ENCODE measurements around the gene RCOR1.
"Not testable (repeated sequence)": the region's sequence is repeated elsewhere in the genome, so short reads cannot be mapped to it uniquely, and the experiment has no call there.

The RCOR1 gene

GRCh38 chr14:102758087-102758486 lies 165.6 kb downstream of the RCOR1 start:
- no peak for DNase-seq (ENCODE audit: low read depth)
- TF ChIP-seq, protein P1, sequence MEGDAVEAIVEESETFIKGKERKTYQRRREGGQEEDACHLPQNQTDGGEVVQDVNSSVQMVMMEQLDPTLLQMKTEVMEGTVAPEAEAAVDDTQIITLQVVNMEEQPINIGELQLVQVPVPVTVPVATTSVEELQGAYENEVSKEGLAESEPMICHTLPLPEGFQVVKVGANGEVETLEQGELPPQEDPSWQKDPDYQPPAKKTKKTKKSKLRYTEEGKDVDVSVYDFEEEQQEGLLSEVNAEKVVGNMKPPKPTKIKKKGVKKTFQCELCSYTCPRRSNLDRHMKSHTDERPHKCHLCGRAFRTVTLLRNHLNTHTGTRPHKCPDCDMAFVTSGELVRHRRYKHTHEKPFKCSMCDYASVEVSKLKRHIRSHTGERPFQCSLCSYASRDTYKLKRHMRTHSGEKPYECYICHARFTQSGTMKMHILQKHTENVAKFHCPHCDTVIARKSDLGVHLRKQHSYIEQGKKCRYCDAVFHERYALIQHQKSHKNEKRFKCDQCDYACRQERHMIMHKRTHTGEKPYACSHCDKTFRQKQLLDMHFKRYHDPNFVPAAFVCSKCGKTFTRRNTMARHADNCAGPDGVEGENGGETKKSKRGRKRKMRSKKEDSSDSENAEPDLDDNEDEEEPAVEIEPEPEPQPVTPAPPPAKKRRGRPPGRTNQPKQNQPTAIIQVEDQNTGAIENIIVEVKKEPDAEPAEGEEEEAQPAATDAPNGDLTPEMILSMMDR (IDR thresholded peaks at IDR 0.05; ENCODE audit: low read length, missing control alignments) = no peak
- no peak overlapping the region for H3K4me3 ChIP-seq (replicated peaks; ENCODE audit: low read depth, low read length)

GRCh38 chr14:102759456-102760187 lies 167.2 kb downstream of the RCOR1 start:
- no peak for DNase-seq (ENCODE audit: low read depth)
- no peak overlapping the region for H3K4me3 ChIP-seq (replicated peaks; ENCODE audit: low read depth, low read length)
- TF ChIP-seq, protein P1 (IDR thresholded peaks at IDR 0.05; ENCODE audit: low read length, missing control alignments) = no peak

DNA sequence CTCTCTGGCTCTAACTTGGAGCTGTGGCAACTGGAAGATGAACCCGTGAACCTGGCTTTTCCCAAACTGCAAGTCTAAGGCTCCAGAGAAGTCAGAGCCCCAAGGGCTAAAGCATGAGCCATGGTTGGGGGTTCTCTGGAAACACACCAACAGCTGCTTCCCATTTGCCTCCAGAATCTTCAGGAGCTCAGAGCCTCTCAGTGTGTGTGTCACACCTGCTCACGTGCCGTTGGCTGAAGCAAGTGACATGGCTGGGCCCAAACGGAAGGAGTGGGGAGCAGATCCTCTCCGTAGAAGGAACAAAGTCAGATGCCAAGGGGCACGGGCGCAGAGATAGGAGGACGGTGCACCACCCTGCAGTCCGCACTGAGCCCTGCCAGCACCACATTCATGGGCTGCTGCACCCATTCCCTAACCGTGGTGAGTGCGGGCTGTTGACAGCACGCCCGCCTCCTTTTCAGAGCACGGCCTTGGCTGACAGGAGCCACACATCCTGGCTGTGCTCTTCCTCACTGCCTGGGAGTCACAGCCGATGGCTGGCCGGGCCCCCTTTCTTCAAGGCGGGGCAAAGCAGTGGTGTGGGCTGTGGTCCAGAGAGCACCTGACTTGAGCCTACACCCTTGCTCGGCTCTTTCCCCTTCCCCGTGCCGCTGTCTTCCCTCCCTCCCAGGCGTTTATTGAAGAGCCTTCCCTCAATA lies 168.2 kb downstream of the RCOR1 start:
- TF ChIP-seq, protein P1 (IDR thresholded peaks at IDR 0.05; ENCODE audit: low read length, missing control alignments) = no peak
- no peak for DNase-seq (ENCODE audit: low read depth)
- no peak overlapping the region for H3K4me3 ChIP-seq (replicated peaks; ENCODE audit: low read depth, low read length)

- no peak for DNase-seq (ENCODE audit: low read depth)
- no peak overlapping the region for H3K4me3 ChIP-seq (replicated peaks; ENCODE audit: low read depth, low read length)
- TF ChIP-seq, protein P1 (IDR thresholded peaks at IDR 0.05; ENCODE audit: low read length, missing control alignments) = no peak
Measured at GRCh38 chr14:102761206-102761605, 168.8 kb downstream of the RCOR1 start.

DNA sequence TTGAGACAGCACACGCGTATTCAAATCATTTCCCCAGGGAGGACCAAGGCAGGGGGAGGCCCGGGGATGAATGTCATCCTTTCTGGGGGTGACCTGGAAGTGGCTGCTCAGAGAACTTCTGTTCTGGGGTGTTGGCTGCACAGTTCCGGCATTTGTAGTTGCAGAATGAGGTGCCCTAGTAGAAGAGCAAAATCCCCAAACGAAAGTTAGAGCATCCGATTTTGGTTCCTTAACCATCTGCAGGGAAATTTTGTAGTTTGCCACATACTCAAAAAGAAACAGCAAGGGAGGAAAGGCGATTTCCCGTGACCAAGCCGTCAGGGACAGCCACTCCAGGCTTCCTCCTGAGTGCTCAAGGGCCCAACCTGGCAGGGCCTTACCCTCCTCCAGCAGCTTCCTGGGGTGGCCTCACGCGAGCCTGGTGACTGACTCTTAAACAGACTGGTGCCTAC lies 171.8 kb downstream of the RCOR1 start:
- TF ChIP-seq, protein P1 (IDR thresholded peaks at IDR 0.05; ENCODE audit: low read length, missing control alignments) = no peak
- DNase-seq (ENCODE audit: low read depth) = no peak
- H3K4me3 ChIP-seq (replicated peaks; ENCODE audit: low read depth, low read length) = no peak overlapping the region

DNA sequence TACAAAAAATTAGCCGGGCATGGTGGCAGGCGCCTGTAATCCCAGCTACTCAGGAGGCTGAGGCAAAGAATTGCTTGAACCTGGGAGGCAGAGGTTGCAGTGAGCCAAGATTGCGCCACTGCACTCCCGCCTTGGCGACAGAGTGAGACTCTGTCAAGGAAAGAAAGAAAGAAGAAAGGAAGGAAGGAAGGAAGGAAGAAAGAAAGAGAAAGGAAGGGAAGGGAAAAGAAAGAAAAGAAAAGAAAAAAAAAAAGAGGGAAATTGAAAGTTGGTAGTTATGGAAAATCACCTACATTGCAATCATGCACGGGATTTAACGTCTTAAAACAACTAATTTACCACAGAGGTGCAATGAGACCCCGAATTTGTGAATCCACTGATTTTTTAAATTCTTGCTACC lies 173.3 kb downstream of the RCOR1 start:
- not testable (repeated sequence) for H3K4me3 ChIP-seq (replicated peaks; ENCODE audit: low read depth, low read length); DNase-seq (ENCODE audit: low read depth)

DNA sequence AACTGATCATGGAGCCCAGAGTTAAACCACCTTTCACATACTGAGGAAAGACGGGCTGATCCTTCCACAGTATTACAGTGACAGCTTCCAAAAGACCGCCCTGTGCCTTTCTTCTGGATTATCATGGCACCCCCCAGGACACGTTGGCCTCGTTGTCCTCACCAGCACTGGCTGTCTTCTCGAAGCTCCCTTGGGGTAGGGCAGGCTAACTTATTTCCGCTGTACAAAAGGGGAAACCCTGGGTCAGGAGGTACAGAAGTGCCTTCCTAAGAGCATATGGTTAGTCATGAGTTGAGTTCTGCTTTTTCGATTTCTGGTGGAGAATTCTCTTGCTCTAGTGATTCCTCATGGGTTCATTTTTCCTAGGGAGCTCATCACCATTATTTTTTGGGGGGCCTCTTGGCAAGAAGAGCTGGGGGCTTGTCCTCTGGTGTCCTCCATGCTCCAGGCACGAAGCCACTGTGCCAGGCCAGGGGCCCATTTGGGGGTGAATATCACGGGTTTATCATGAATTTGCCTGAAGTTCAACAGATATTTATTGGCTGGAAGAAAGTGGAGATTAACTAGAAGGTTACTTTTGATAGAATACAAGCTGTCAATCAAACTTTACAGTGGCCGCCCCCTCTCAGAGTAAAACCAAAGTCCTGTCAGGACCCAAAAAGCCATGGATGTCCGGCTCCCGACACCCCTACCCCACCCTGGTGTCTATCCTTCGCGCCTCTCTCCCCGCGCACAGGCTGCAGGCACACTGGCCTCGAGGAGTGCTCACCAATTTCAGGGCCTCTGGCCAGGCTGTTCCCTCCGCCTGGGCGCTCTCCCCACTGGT lies 176.0 kb downstream of the RCOR1 start:
- no peak overlapping the region for H3K4me3 ChIP-seq (replicated peaks; ENCODE audit: low read depth, low read length)
- TF ChIP-seq, protein P1 (IDR thresholded peaks at IDR 0.05; ENCODE audit: low read length, missing control alignments) = no peak
- no peak for DNase-seq (ENCODE audit: low read depth)

All from fibroblast of pulmonary artery (primary cell).